Measurements from ENCODE around the gene C15orf39.

DNA sequence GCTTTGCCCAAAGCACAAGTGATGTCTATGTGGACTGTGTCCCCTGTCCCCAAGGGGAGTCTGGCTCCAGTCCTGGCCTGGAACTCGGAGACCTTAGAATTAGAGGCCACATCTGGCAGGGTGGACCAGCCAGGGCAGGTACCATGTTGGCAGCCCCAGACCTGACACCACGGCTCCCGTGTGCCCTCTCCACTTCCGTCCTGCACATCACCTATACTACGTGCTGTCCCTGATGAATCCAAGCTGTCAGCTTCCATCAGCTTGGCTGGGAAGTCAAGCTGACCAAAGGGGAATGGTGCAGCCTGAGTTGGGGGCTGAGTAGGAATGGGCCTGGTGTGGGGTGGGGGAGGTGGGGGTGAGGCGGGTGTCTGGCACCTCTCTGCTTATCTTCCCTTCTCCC is 15.3 kb downstream of the C15orf39 start:
- TF ChIP-seq CTCF (IDR thresholded peaks at IDR 0.05) (no peak), ZFX (IDR thresholded peaks at IDR 0.05; ENCODE audit: borderline replicate concordance) (no peak)
